Activated naive CD4-positive, alpha-beta T cell treated with anti-CD3 and anti-CD28 coated beads, Interleukin-2, amount 10 ng/mL, durations not matched to agents 7 days and 5 days (primary cell): ENCODE results near the gene WTIP.

Source experiments
- CTCF ChIA-PET: fragments of 350-600 bp; sonication (Branson Sonifier 250); formaldehyde crosslinking; loops from one replicate; lab custom pipeline; 2021; ENCODE audit warnings: antibody characterized with exemption; lab: Charles Lee
- DNase-seq: peaks from one replicate; pipeline ENCODE4 v3.0.0-alpha.2; 2020
- H3K27ac Mint-ChIP-seq: one replicate; pipeline ENCODE4 v1.8.0; 2021; ENCODE audit warnings: mild to moderate bottlenecking, moderate library complexity, mixed read lengths
- H3K27me3 Mint-ChIP-seq: one replicate; pipeline ENCODE4 v1.8.0; 2021; ENCODE audit warnings: mild to moderate bottlenecking, mixed read lengths
- H3K36me3 Mint-ChIP-seq: one replicate; pipeline ENCODE4 v1.8.0; 2021; ENCODE audit warnings: mixed read lengths
- H3K4me1 Mint-ChIP-seq: one replicate; pipeline ENCODE4 v1.8.0; 2021; ENCODE audit warnings: mixed read lengths
- H3K4me3 Mint-ChIP-seq: one replicate; pipeline ENCODE4 v1.8.0; 2021; ENCODE audit warnings: mild to moderate bottlenecking, moderate library complexity, mixed read lengths
- H3K9me3 Mint-ChIP-seq: one replicate; pipeline ENCODE4 v1.8.0; 2021; ENCODE audit warnings: mixed read lengths

The WTIP gene

DNA sequence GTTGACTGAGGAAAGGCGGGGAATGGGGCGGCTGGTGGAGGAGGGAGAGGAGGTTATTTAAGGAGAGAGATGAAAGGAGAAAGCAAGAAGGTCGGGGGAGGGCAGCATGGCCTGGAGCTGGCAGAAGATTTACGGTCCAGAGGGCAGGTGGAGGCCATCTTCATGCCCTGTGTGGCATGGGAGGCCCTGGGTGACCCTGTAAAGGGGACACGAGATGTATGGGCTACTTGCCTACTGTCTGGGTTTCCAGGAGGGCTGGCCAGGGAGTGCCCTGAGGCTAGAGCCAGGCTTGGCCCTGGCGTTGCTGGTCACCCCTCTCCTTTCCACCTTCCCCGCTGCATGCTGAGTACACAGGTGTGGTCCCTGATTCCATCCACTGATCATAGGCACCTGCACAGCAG lies 6.1 kb downstream of the WTIP start:
- Mint-ChIP-seq H3K4me1 (peaks cover 6% of the 10 kb centered on the region), H3K27ac (no peak overlapping the region), H3K9me3 (no peaks in the 10 kb centered on the region), H3K36me3 (no peaks in the 10 kb centered on the region), H3K4me3 (no peak overlapping the region), H3K27me3 (peaks cover 50% of the 10 kb centered on the region)
- no peak for DNase-seq
- CTCF ChIA-PET, result no interaction called here

DNA sequence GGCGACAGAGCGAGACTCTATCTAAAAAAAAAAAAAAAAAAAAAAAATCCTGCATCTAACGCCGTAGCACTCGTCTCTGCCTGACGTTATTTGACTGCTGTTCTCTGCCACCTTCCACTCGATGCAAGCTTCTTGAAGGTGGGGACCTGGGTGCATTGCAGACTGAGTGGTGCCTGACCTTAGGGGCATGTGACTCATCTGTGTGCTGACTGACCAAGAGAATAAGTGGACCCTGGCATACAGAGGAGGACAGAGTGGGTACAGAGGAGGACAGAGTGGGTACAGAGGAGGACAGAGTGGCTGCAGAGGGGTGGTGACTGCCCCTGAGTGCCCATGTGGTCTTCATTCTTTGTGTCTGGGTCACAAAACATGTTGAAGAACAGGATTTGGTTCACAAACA lies 7.6 kb downstream of the WTIP start:
- CTCF ChIA-PET, result no interaction called here

DNA sequence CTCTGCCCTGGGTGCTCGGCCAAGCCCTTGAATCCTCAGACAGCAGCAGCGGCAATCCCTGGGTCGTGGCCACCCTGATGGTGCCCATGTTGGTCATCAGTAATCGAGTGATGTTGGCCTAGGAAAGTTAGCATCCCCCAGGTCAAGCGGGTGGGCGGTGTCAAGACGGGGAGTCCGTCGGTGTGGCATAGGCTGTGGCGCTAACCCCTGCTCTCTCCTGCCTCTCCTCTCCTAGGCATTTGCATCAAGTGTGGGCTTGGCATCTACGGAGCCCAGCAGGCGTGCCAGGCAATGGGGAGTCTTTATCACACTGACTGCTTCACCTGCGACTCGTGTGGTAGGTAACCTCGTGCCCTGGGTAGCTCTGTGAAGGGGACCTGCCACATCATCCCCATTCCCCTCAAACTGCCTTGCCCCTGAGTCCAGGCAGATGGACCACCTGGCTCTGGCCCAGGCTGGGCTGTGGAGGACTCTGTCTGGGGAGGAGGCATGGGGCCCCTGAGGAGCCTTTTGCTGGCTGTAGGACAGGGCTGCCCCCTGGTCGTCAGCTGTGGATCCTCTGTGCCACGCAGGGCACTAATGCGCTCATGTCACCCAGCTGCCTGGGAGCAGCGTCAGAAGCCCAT lies 8.7 kb downstream of the WTIP start:
- Mint-ChIP-seq H3K4me1 (no peaks in the 10 kb centered on the region), H3K36me3 (no peaks in the 10 kb centered on the region), H3K27me3 (peaks cover 24% of the 10 kb centered on the region), H3K27ac (no peak overlapping the region), H3K4me3 (no peak overlapping the region), H3K9me3 (no peaks in the 10 kb centered on the region)
- DNase-seq, result no peak
- CTCF ChIA-PET, result interaction anchor here (1.4 kb wide), 1 partner anchor 9 kb away, joined by 4 read pairs; the partner anchor contains the start of gene WTIP

More for the DNA sequence above, 7.6 kb downstream of the WTIP start:
- H3K36me3 Mint-ChIP-seq, result no peaks in the 10 kb centered on the region
- H3K9me3 Mint-ChIP-seq, result no peaks in the 10 kb centered on the region
- H3K27me3 Mint-ChIP-seq, result peaks cover 35% of the 10 kb centered on the region
- DNase-seq, result no peak
- no peaks in the 10 kb centered on the region for H3K4me1 Mint-ChIP-seq
- H3K27ac Mint-ChIP-seq, result no peak overlapping the region
- no peak overlapping the region for H3K4me3 Mint-ChIP-seq

DNA sequence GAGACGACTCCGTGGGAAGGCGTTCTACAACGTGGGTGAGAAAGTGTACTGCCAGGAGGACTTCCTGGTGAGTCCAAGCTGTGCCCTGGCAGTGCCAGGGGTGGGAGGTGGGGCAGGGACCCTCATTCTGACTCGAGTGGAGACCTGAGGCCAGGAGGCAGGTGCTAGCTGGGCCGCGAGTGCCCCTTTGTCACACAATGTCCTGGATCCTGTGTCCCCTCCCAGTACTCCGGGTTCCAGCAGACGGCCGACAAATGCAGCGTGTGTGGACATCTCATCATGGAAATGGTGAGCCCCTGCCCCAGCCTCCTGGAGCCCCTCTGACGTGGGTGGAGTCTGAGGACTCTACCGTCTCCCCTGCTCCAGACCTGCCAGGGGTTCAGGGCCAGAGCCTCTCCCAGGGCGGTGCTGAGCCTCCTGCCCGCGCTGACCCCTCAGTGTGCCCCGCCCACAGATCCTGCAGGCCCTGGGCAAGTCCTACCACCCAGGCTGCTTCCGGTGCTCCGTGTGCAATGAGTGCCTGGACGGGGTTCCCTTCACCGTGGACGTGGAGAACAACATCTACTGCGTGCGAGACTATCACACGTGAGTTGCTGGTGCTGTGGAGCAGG lies 11.6 kb downstream of the WTIP start:
- CTCF ChIA-PET, result no interaction called here
- Mint-ChIP-seq H3K9me3 (no peaks in the 10 kb centered on the region), H3K4me1 (no peaks in the 10 kb centered on the region), H3K27me3 (peaks cover 10% of the 10 kb centered on the region), H3K4me3 (no peak overlapping the region), H3K27ac (no peak overlapping the region), H3K36me3 (no peaks in the 10 kb centered on the region)
- DNase-seq, result no peak

DNA sequence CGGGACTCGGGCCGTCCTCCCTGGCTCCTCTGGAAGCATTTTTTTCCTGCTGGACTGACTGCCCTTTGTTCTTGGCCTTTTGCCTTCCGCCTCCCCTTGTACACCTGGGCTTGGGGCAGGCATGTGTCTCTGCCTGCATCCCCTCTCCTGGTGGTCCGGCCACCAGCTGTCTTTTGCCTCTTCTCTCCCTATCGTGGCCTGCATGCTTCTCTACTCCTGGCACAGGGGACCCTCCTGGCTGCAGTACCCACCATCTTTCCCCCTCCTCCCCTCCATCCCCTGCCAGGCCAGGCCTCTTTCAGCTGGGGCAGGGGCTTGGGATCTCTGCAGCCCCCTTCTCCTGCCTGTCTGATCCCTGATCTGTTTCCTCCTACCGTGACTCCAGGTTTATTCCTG lies 12.1 kb downstream of the WTIP start:
- no peaks in the 10 kb centered on the region for H3K9me3 Mint-ChIP-seq
- no peak overlapping the region for H3K27ac Mint-ChIP-seq
- H3K4me1 Mint-ChIP-seq, result no peaks in the 10 kb centered on the region
- H3K36me3 Mint-ChIP-seq, result no peaks in the 10 kb centered on the region
- H3K4me3 Mint-ChIP-seq, result no peak overlapping the region
- peaks cover 15% of the 10 kb centered on the region for H3K27me3 Mint-ChIP-seq
- CTCF ChIA-PET, result no interaction called here
- no peak for DNase-seq

DNA sequence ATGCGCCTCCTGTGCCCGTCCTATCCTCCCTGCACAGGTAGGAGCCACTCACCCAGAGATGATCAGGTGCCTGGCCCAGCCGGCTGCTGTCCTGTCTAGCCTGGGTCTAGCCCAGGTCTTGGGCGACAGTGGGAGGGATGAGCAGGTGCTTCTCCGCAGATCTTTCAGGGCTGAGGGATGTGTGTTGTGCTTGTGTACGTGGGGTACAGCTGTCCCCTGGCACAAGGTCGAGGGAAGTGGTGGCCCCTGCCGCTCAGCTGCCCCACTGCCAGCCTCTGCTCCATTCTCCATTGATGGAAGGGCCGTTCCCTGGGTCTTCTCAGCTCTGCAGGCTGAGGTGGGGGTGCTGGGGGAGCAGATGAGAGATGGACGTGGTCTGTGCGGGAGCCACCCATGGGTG lies 13.0 kb downstream of the WTIP start:
- no peak for DNase-seq
- Mint-ChIP-seq H3K4me1 (no peaks in the 10 kb centered on the region), H3K4me3 (no peak overlapping the region), H3K9me3 (no peaks in the 10 kb centered on the region), H3K36me3 (no peaks in the 10 kb centered on the region), H3K27ac (no peak overlapping the region), H3K27me3 (peaks cover 24% of the 10 kb centered on the region)
- CTCF ChIA-PET, result no interaction called here

DNA sequence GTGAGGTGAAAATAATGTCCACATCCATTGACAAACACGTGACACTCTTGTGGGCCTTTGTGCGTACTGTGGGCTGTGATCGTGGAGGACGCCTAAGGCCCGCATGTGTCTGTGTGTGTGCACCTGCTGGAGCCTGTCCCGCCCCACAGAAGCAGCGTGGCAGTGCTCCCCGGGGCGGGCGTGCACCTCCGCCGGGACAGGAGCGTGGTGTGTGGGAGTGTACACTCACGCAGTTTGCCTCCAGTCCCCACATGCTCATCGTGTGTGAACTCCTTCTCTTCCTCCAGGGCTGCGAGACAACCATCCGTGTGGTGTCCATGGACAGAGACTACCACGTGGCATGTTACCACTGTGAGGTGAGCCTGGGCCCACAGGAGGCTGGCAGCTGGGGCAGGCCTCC lies 13.9 kb downstream of the WTIP start:
- no peaks in the 10 kb centered on the region for H3K9me3 Mint-ChIP-seq
- no peaks in the 10 kb centered on the region for H3K36me3 Mint-ChIP-seq
- no peak overlapping the region for H3K4me3 Mint-ChIP-seq
- H3K27ac Mint-ChIP-seq, result no peak overlapping the region
- H3K27me3 Mint-ChIP-seq, result peaks cover 32% of the 10 kb centered on the region
- H3K4me1 Mint-ChIP-seq, result peaks cover 4% of the 10 kb centered on the region
- no peak for DNase-seq
- CTCF ChIA-PET, result no interaction called here

DNA sequence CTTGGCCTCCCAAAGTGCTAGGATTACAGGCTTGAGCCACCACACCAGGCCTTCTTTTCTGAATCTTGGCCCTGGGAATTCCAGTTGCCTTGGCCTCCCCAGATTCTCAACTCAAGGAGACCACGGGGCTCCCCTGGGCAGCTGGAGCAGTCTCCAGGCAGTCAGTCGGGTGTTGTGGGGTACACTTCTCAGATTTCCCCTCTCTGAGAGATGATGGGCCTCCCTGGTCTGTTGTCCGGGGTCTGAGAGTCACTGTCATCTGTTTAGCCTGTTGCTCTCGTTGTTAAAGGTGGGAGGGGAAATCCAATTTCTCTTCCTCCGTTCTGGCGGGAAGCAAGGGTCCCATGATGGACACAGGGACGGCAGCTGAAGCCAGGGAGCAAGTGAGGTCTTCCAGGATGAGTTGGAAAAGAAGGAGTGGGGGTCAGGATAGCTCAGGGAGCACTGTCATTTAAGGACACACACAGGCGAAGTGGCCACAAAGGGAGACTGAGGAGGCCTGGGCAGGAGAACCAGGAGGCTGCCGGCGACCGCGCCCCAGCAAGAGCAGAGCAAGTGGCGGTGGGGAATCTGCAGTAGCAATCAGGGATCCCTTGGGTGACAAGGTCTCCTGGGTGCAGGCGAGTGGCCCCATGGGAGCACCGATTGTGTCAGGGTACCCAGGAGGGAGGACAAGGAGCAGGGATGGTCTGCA lies 15.7 kb downstream of the WTIP start:
- CTCF ChIA-PET, result interaction anchor here (0.9 kb wide), 1 partner anchor 216 kb away, joined by 3 read pairs; no protein-coding TSS in a partner anchor
- no peaks in the 10 kb centered on the region for H3K36me3 Mint-ChIP-seq
- H3K27ac Mint-ChIP-seq, result no peak overlapping the region
- H3K4me1 Mint-ChIP-seq, result peaks cover 10% of the 10 kb centered on the region
- H3K4me3 Mint-ChIP-seq, result no peak overlapping the region
- H3K27me3 Mint-ChIP-seq, result peaks cover 45% of the 10 kb centered on the region
- H3K9me3 Mint-ChIP-seq, result no peaks in the 10 kb centered on the region
- no peak for DNase-seq

DNA sequence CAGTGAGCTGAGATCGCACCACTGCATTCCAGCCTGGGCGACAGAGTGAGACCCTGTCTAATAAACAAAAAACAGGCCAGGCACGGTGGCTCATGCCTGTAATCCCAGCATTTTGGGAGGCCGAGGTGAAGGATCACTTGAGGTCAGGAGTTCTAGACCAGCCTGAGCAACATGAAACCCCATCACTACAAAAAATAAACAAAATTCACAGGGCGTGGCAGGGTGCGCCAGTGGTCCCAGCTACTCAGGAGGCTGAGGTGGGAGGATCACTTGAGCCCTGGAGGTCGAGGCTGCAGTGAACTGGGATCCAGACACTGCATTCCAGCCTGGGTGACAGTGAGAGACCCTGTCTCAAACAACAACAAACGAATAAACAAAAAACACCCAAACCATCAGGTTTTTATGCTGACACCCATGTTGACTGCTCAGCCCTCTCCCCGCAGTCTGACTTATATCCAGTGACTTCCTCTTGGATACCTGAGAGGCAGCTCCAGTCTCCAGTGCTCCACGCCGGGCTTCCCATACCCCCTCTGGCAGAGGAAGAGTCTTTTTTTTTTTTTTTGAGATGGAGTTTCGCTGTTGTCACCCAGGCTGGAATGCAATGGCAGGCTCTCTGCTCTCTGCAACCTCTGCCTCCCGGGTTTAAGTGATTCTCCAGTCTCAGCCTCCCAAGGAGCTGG lies 17.7 kb downstream of the WTIP start:
- Mint-ChIP-seq H3K36me3 (no peaks in the 10 kb centered on the region), H3K27ac (no peak overlapping the region), H3K4me3 (no peak overlapping the region), H3K27me3 (peaks cover 51% of the 10 kb centered on the region), H3K4me1 (peaks cover 10% of the 10 kb centered on the region), H3K9me3 (no peaks in the 10 kb centered on the region)
- CTCF ChIA-PET, result interaction anchor here (1.3 to 2.0 kb wide), 2 partner anchors 23 to 213 kb away, joined by 3 to 7 read pairs; no protein-coding TSS in a partner anchor
- no peak for DNase-seq

DNA sequence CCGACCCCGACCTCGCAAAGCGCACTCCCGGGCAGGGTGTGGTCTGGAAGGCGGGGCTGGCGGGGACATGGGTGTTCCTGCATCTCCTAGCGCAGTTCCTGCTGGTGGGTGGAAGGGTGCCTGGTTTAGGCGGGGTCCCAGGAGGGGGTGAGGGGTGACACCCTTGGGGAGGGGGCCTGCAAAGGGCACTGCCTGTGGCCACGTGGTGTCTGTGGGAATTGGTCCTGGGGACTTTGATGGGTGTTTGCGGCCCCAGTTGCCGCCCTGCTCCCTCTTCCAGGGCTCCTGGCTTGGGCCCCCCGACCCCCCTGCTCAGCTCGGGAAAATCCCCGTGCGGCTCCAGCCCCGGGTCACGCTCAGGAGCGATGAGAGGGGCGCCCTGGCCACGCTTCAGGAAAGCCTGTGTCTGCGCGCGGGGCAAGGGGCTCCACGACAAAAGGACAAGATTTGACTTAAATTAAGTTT lies 19.1 kb downstream of the WTIP start:
- CTCF ChIA-PET, result interaction anchor here (2.0 kb wide), 1 partner anchor 24 kb away, joined by 7 read pairs; no protein-coding TSS in a partner anchor
- Mint-ChIP-seq H3K27me3 (peaks cover 51% of the 10 kb centered on the region), H3K4me1 (peaks cover 10% of the 10 kb centered on the region), H3K36me3 (no peaks in the 10 kb centered on the region), H3K4me3 (no peak overlapping the region), H3K9me3 (no peaks in the 10 kb centered on the region), H3K27ac (no peak overlapping the region)
- no peak for DNase-seq

DNA sequence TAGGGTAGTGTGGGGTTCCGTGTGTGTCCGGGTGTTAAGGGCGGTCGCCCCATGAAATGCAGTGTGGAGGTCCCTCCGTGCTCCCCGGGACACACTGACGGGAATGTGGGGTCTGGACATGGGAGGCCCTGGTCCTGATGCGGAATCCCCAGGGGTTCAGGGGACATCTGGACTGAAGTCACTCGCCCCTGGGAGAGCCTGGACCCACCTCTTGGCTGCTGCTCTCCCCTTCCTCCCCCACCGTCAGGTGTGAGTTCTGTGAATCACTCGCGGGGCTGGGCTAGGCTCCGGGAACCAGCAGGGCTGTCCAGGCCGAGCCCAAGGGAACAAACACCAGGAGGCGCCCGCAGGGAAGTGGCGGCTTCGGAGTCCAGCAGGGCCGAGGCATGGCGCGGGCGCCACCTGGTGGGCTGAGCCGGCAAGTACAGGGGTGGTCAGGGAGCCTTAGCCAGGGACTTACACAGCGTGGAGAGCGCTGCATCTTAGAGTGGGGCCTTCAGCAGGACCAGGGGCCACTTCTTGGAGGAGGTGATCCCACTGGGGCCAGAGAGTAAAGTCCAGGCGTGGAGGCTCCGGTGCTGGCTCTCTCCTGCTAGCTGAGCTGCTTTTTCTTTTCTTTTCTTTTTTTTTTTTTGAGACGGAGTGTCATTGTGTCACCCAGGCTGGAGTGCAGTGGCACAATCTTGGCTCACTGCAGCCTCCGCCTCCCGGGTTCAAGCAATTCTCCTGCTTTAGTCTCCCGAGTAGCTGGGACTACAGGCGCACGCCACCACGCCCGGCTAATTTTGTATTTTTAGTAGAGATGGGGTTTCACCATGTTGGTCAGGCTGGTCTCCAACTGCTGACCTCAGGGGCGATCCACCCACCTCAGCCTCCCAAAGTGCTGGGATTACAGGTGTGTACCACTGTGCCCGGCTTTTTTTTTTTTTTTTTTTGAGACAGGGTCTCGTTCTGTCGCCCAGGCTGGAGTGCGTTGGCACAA lies 20.1 kb downstream of the WTIP start:
- H3K27me3 Mint-ChIP-seq, result peaks cover 51% of the 10 kb centered on the region
- H3K27ac Mint-ChIP-seq, result no peak overlapping the region
- no peaks in the 10 kb centered on the region for H3K36me3 Mint-ChIP-seq
- peak; percentile 90 for DNase-seq
- H3K4me1 Mint-ChIP-seq, result peaks cover 10% of the 10 kb centered on the region
- CTCF ChIA-PET, result interaction anchor here (0.6 to 2.0 kb wide), 4 partner anchors 25 to 352 kb away, joined by 3 to 7 read pairs (median 3); no protein-coding TSS in a partner anchor
- no peak overlapping the region for H3K4me3 Mint-ChIP-seq
- no peaks in the 10 kb centered on the region for H3K9me3 Mint-ChIP-seq

DNA sequence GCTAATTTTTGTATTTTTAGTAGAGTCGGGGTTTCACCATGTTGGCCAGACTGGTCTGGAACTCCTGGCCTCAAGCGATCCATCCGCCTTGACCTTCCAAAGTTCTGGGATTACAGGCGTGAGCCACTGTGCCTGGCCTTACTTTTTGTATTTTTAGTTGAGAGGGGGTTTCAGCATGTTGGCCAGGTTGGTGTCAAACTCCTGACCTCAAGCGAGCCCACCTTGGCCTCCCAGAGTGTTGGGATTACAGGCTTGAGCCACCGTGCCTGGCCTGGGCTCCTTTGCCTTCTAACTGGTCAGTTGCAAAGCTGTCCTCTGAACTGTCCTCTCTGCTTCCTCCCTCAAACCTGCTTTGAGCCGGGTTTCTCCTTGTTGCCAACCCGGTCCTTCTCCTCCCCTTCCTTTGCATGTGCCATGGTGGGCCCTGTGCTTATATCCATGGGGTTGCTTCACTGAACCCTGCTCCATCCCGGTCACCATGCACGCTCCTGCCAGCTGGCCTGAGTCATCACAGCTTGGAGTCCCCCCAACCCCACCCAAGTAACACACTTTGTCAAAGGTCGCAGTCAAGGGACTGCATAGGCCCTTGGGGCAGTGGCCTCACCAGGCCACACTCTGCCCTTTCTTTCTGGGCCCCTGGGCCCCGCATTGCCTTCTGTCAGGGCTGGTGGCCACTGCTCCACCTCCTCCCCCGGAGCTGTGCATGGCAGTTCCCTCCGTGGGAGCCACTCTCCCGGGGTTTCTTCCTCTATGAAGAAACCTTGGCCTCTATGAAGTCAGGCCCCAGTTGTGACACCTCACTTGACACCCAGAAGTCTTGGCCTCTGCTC lies 21.2 kb downstream of the WTIP start:
- H3K36me3 Mint-ChIP-seq, result no peaks in the 10 kb centered on the region
- H3K4me3 Mint-ChIP-seq, result no peak overlapping the region
- no peak for DNase-seq
- no peaks in the 10 kb centered on the region for H3K9me3 Mint-ChIP-seq
- peaks cover 48% of the 10 kb centered on the region for H3K27me3 Mint-ChIP-seq
- CTCF ChIA-PET, result interaction anchor here (0.6 to 1.1 kb wide), 3 partner anchors 36 to 353 kb away, joined by 3 read pairs; no protein-coding TSS in a partner anchor
- no peak overlapping the region for H3K27ac Mint-ChIP-seq
- peaks cover 10% of the 10 kb centered on the region for H3K4me1 Mint-ChIP-seq
